Lower lobe of right lung (tissue), 2 donors: Measurements from ENCODE around the gene CTBP1. TPM values are rescaled to one million over a fixed set of nuclear protein-coding genes. Genes with fewer than 3 reads are reported as not detected.

ENCODE experiments used
- ATAC-seq, 2 donors: fragments of 200-7000 bp; cut with Tn5 transposase; one replicate each; pipeline ENCODE4 v1.9.1; 2020 to 2022; ENCODE audit warnings: mild to moderate bottlenecking in 2 of 2, moderate library complexity in 2 of 2
- DNase-seq: peaks from one replicate; pipeline ENCODE4 v3.0.0-alpha.2; 2020
- H3K27ac ChIP-seq: fragments of 200-600 bp; one replicate; pipeline ENCODE4 v1.8.0; 2022
- H3K27me3 ChIP-seq: fragments of 200-600 bp; one replicate; pipeline ENCODE4 v1.8.0; 2022; ENCODE audit warnings: low read depth
- H3K36me3 ChIP-seq: fragments of 200-600 bp; one replicate; pipeline ENCODE4 v1.8.0; 2022; ENCODE audit warnings: mild to moderate bottlenecking
- H3K4me1 ChIP-seq: fragments of 200-600 bp; one replicate; pipeline ENCODE4 v1.8.0; 2022
- H3K4me3 ChIP-seq: fragments of 200-600 bp; one replicate; pipeline ENCODE4 v1.8.0; 2022; ENCODE audit warnings: mild to moderate bottlenecking
- H3K9me3 ChIP-seq: fragments of 200-600 bp; one replicate; pipeline ENCODE4 v1.8.0; 2022
- intact Hi-C: fragments of 100-400 bp; cut with DNase I; formaldehyde crosslinking; loops from one replicate; pipeline ENCODE4 v1.11.0; 2022
- total RNA-seq: library from RNA; stranded (reverse); fragmentation: NEBNext Ultra II Directional; extraction: Animal tissue kit (Norgen Biotek cat#: 25700); gene quantifications from one replicate; pipeline ENCODE4 v1.2.1, GENCODE V29; 2021
- TF ChIP-seq, protein P1 (sequence below): fragments of 200-600 bp; IDR thresholded peaks from one replicate; pipeline ENCODE4 v1.8.0; 2022; ENCODE audit warnings: antibody characterized with exemption, mild to moderate bottlenecking
- donor health status: DM: no; HTN: yes; CAD: no; lungs with severe emphysema.

Gene CTBP1
- total RNA-seq, 1 donor from 2014 or later: 165 TPM

DNA sequence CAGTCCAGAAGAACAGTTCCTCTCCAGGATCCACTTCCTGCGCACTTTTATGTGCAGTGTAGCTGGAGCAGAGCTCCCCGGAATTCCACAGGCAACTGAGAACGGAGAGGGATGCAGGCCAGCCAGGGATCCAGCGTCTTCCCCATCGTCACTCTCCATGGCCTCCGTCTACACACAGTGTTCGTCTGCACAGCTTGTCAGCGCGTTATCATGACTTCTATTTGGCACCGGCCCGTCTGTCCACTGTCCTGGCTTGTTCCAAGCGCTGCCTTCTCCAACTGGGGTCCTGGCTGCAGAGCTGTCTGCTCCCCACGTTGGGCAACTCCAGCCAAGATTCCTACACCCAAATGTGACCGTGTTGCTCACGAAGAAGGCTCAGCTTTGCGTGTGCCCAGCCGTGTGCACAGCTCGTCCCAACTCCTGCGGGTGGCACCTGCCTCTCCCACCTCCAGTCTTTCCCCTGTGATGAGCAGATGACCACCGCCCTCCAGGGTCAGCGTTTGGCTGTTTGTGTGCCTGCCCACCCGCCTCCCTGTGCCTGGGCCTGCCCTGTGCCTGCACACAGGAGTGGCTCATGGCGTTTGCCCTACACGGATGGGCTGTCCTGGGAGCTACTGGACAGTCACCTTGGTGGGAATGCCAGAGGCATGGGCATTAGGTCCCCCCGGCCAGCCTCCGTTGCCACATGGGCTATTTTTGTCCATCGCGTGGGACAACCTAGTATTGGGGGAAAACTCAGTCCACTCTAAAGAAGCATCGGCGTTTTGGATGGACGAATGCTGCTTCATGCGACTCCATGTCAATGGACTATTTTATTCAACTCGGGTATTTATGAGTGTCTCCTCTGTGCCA, 2.2 kb upstream of the CTBP1 start:
- no peak for ATAC-seq
- peak; percentile 45 for DNase-seq
- intact Hi-C loops: no loop called here

GRCh38 chr4:1250527-1250812, 1.5 kb upstream of the CTBP1 start:
- no peaks in the 10 kb centered on the region for H3K9me3 ChIP-seq
- H3K27ac ChIP-seq: peak overlapping the region; percentile 98
- peak overlapping the region; percentile 74 for H3K4me3 ChIP-seq
- TF ChIP-seq, protein P1, sequence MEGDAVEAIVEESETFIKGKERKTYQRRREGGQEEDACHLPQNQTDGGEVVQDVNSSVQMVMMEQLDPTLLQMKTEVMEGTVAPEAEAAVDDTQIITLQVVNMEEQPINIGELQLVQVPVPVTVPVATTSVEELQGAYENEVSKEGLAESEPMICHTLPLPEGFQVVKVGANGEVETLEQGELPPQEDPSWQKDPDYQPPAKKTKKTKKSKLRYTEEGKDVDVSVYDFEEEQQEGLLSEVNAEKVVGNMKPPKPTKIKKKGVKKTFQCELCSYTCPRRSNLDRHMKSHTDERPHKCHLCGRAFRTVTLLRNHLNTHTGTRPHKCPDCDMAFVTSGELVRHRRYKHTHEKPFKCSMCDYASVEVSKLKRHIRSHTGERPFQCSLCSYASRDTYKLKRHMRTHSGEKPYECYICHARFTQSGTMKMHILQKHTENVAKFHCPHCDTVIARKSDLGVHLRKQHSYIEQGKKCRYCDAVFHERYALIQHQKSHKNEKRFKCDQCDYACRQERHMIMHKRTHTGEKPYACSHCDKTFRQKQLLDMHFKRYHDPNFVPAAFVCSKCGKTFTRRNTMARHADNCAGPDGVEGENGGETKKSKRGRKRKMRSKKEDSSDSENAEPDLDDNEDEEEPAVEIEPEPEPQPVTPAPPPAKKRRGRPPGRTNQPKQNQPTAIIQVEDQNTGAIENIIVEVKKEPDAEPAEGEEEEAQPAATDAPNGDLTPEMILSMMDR: no peak
- no peak for DNase-seq
- intact Hi-C loops: no loop called here
- H3K27me3 ChIP-seq: no peaks in the 10 kb centered on the region
- peaks cover 5% of the 10 kb centered on the region for H3K36me3 ChIP-seq
- H3K4me1 ChIP-seq: peaks cover 47% of the 10 kb centered on the region
- no peak for ATAC-seq

More for the DNA sequence above, 2.2 kb upstream of the CTBP1 start:
- TF ChIP-seq, protein P1: no peak
- Histone ChIP-seq H3K4me1 (peaks cover 41% of the 10 kb centered on the region), H3K9me3 (no peaks in the 10 kb centered on the region), H3K36me3 (peaks cover 5% of the 10 kb centered on the region), H3K4me3 (no peak overlapping the region), H3K27ac (no peak overlapping the region), H3K27me3 (no peaks in the 10 kb centered on the region)

DNA sequence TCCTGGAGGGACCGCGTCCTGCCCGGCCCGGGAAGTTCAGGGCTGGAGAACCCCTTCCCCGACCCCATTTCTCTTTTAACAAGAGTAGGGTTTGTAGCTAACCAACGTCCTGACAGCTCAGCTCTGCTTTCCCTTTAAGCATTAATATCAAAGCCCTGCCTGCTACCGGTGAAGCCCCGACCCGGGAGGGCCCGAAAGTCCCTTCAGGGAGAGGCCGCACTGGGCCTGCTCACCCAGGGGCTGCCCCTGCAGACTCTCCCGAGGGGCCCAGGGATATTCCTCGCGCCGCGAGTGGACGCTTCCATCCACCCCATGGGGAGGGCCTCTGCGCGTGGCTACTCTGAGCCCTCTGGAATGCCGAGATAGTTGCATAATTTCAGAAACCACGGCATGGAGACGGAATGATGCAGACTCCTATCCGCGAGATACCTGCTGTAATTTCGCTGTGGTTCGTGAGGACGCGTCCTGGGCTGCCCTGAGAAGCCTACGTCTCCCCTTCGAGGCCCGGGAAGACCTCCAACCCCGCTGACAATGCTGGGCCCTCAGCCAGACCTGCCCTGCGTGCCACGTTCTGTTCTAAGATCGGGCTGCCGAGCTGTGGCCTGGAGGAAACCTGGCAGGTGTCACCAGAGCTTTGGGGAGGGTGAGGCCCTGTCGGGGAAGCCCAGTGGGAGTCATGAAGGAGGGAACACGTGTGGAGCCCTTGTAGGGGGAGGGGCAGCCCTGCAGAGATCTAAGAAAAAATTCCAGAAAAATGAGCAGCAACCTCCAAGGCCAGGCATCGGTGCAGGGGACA, 999 bp upstream of the CTBP1 start:
- DNase-seq: peak; percentile 62
- Histone ChIP-seq H3K4me1 (peaks cover 53% of the 10 kb centered on the region), H3K27ac (peak overlapping the region; percentile 98), H3K4me3 (peak overlapping the region; percentile 74), H3K36me3 (peaks cover 5% of the 10 kb centered on the region), H3K27me3 (no peaks in the 10 kb centered on the region), H3K9me3 (no peaks in the 10 kb centered on the region)
- intact Hi-C loops: no loop called here
- TF ChIP-seq, protein P1: no peak
- ATAC-seq: peak; percentile 15 to 27

DNA sequence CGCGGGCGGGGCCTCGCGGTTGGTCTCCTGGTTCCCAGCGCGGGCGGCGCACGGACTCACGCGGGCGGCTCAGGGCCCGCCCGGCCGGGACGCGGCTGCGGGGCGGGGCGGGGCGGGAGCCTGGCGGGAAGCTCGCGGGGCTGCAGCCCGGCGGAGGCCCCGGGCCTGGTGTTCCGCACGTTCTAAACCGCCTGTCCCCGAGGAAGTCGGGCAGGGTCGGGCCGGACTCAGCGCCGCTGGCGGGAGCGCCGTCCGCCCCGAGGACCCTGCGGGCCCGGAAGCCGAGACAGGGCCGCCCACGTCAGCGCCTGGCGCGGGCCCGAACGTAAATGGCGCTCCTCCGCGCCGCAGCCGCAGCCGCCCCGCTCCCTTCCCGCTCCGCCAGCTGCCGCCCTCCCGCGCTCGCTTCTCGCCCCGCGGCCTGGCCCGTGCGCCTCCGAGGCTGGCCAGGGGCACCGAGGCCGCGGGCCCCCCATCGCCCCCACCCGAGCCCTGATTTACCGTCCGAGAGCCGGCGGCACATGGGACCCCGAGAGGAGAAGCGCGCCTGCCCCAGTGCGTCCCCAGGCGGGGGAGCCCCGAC, 309 bp upstream of the CTBP1 start:
- H3K4me1 ChIP-seq: peaks cover 60% of the 10 kb centered on the region
- H3K27ac ChIP-seq: peak overlapping the region; percentile 98
- H3K4me3 ChIP-seq: peak overlapping the region; percentile 74
- H3K36me3 ChIP-seq: peaks cover 5% of the 10 kb centered on the region
- TF ChIP-seq, protein P1: no peak
- intact Hi-C loops: no loop called here
- DNase-seq (peak; percentile 92), ATAC-seq (peak; percentile 72 to 79)
- H3K9me3 ChIP-seq: no peaks in the 10 kb centered on the region
- no peaks in the 10 kb centered on the region for H3K27me3 ChIP-seq

DNA sequence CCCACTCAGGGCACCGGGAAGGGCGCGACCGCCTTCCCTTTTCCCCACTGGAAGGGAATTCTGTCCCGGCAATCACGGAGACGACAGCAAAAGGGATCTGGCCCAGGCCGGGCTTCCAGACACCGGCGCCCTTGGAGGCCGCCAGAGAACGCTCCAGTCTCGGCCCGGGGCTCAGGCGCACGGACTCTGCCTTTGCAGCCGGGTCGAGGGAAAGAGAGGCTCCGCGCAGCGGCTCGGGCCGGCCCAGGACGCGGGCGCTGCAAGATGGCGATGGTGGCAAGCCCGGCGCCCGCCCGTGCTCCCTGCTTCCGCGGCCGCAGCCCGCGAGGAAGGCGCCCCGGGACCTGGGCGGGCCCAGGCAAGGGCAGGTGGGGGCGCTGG, 1.1 kb downstream of the CTBP1 start:
- intact Hi-C loops: no loop called here

More for the DNA sequence above, 1.1 kb downstream of the CTBP1 start:
- Histone ChIP-seq H3K27me3 (no peaks in the 10 kb centered on the region), H3K4me3 (peak overlapping the region; percentile 95), H3K4me1 (peaks cover 71% of the 10 kb centered on the region), H3K9me3 (no peaks in the 10 kb centered on the region), H3K27ac (peak overlapping the region; percentile 96), H3K36me3 (peaks cover 5% of the 10 kb centered on the region)
- TF ChIP-seq, protein P1: no peak
- DNase-seq (no peak), ATAC-seq (peak in 1 of 2 donors; percentile 54)
